Measurements from ENCODE around the gene HMGN5.
A peak's percentile ranks its signal among the peaks of the same experiment; 100 is the strongest.

The HMGN5 gene

DNA sequence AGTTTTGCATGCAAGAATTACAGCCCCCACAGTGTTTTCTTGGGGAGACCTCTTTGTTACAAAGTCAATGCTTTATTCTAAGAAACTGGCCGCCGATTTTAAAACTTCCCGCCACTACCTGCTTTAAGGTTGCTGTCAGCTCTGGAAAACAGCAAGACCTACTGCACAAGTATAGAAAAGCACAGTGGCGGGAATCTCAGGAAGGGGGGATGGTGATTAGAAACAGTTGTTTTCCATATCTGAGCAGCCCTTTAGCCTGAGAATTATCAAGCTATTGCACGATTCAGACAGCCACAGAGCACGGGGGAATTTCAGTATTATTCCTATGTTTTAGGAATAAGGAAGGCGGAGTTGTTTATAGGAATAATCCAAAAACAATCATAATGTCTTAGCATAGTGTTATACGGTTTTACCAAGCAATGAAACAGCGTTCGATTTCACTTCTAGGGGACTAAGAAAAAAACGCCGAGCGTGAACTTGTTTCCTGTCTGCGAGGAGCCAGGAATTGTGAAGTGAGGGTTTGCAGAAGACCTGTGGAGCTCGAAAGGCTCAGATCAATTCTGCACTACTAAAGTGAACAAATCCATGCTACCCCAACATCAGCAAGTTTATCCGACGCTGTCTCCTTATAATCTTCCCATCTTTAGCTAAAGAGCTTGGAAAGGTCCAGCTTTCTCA is 81.3 kb downstream of the HMGN5 start:
- peak; percentile 7 for DNase-seq (ENCODE audit: low spot score)

DNA sequence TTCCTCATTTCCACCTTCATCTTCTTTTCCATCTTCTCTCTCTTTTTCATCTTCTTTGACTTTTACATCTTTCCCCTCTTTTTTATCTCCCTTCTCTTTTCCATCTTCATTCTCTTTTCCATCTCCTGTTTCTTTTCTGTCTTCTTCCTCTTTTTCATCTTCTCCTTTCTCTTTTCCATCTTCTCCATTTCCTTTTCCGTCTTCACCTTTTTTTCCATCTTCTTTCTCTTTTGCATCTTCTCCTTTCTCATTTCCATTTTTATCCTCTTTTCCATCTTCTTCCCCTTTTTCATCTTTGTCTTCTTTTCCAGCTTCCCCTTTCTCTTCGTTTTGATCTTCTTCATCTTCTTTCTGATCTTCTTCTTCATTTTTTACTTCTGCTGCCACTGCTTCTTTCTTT is 87.0 kb downstream of the HMGN5 start:
- no peak for DNase-seq (ENCODE audit: low spot score)

DNA sequence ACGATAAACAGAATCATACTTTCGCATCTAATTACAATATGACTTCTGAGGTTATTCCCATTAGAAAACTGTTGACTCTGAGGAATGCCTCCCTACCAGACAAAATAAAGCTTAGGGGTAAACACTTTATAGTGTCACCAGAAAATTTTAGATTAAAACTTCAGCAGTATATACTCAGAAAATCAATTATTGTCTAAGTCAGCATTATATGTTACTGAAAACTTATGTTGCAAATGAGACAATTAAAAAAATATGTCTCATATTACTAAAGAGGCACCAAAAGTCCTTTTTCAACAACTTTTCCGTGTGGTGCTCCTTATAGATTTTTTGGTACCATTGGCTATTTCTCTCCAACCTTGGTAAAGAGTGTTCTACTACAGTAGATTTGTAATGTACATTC is 91.4 kb downstream of the HMGN5 start:
- DNase-seq (ENCODE audit: low spot score): no peak

- no peak for DNase-seq (ENCODE audit: low spot score)
Measured at GRCh38 chrX:81082649-81083048, 119.1 kb downstream of the HMGN5 start.
